NK-92 (cell line): Measurements from ENCODE around the gene LCE3E.

Experiments
- DNase-seq: peaks from one replicate; lab custom pipeline; 2025; ENCODE audit not compliant: unreplicated experiment; lab: John Stamatoyannopoulos, UW

LCE3E gene

DNA sequence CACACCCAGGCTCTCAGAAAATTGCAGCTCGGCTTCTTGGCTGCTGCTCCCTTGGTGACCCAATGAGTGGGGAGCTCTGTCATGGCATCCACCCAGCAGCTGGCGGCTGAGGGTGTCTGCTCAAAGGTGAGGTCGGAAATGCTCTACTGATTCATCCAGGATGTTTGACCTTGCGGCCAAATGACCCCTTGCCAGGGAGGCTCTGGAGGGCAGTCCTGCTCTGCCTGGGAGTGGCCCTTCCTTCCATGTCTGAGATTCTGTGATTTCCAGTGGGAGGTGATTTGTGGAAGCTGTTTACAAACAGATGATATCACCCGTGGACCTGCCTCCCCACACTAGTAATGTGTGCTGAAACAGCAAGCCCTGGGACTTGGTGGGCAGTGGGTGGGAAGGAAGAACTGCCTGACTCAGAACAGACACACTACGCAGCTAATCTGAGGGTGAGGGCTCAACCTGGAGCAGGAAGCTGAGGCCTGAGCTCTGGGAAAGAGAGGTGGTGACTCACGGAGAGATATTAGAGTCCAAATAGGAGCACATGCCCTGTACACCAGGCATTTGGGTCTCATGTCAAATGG lies 49.3 kb downstream of the LCE3E start:
- no peak for DNase-seq

DNA sequence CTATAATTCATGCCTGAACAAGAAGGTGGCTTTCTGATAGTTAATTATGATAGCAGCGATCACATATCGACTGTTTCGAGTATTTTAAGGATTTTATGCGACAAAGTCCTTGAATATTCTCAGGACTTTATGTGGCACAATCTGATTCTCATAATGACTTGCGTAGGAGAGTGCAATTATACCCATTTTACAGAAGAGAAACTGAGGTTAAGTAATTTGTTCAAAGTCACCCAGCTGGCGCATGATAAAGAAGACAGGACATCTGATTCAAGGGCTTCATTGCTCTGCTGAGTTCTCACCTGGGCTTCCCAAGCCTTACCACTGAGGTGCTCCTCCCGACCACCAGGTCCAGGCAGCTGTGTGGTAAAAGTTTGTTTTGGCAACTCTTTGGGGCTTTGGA lies 50.5 kb downstream of the LCE3E start:
- DNase-seq, result no peak
